Urothelium cell line (cell line): ENCODE measurements around the gene BICD1.
A peak's percentile ranks its signal among the peaks of the same experiment; 100 is the strongest.

Experiments used
- DNase-seq: peaks from one replicate; pipeline ENCODE4 v3.0.0; 2011; ENCODE audit warnings: low spot score, mixed read lengths
- FAIRE-seq: peaks from 2 replicates; lab custom pipeline; 2011; peaks lifted over from hg19 to GRCh38; lab: Jason Lieb, UNC

Gene BICD1

GRCh38 chr12:32312049-32312670 lies 205.5 kb downstream of the BICD1 start:
- FAIRE-seq (no peak), DNase-seq (peak; percentile 44)

DNA sequence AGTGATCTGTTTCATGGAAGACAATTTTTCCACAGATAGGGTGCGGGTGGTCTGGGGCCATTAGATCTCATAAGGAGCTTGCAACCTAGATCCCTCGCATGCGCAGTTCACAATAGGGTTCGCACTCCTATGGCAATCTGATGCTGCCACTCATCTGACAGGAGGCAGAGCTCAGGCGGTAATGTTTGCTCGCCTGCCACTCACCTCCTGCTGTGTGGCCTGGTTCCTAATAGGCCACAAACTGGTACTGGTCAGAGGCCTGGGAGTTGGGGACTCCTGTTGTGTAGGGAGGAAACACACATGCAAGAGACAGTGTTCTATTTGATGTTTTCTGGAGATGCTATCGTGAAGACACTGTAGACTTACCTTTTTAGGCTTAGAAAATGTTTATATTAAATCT lies 215.7 kb downstream of the BICD1 start:
- DNase-seq (no peak), FAIRE-seq (no peak)

DNA sequence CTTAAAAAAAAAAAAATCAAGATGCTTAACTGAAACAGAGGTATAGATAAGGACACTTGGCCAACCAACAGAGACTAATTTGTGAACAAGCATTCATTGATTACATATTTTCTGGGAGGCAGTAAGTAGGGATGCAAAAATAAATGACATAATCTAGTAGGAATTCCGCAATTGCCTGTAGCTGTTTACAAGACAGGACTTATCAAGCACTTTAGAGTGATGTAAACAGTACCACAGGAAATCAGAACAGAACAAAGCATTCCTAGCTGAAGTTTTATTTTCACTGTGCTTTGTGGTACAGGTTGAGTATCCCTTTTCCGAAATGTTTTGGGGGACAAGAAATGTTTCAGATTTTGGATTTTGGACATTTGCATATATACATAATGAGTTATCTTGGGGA lies 224.5 kb downstream of the BICD1 start:
- DNase-seq (no peak), FAIRE-seq (no peak)

GRCh38 chr12:32332446-32332845 lies 225.8 kb downstream of the BICD1 start:
- DNase-seq (no peak), FAIRE-seq (no peak)

- FAIRE-seq, result no peak
- DNase-seq, result no peak
Measured at GRCh38 chr12:32334371-32334777, 227.7 kb downstream of the BICD1 start.

DNA sequence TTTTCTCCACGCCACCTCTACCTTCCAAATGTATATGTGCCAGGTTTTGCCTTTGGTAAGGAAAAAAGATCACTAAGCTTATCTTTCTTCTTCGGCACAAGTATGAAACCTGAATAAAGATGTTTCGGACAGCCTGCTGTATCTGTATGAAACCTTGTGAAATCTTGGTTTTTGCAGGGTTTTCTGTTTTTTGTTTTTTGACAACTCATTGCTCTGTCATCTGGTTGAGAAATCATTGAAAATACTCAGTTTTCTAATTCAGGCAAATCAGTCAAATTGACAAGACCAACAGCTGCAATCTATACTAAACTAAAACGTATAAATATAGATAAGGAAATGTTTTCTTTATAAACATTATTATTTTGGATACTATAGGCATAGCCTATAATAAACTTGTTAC lies 229.6 kb downstream of the BICD1 start:
- FAIRE-seq (no peak), DNase-seq (no peak)

DNA sequence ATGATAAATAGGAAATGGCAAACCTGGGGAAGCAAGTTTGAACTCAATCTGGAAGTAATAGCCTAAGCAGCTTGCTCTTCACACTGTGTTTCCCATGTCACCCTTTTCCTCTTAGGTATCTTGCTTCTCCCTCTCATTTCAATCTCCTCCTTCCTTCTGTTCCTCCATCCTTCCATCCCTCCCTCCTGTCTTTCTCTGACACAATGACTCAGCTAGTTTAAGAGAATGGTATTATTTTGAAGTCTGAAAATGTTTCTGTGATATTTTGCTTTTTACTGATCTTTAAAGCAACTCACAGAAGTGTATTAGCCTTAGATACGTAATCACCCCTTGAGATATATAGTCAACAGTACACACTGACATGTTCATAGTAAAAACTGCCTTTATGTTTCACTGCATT lies 236.8 kb downstream of the BICD1 start:
- FAIRE-seq (no peak), DNase-seq (no peak)

- DNase-seq (no peak), FAIRE-seq (no peak)
Measured at GRCh38 chr12:32344047-32344446, 237.4 kb downstream of the BICD1 start.

- DNase-seq (no peak), FAIRE-seq (no peak)
Measured at GRCh38 chr12:32353540-32353939, 246.9 kb downstream of the BICD1 start.

- no peak for DNase-seq
- FAIRE-seq, result no peak
Measured at GRCh38 chr12:32357601-32358249, 251.1 kb downstream of the BICD1 start.

GRCh38 chr12:32360956-32361355 lies 254.3 kb downstream of the BICD1 start:
- DNase-seq, result no peak
- FAIRE-seq, result no peak

DNA sequence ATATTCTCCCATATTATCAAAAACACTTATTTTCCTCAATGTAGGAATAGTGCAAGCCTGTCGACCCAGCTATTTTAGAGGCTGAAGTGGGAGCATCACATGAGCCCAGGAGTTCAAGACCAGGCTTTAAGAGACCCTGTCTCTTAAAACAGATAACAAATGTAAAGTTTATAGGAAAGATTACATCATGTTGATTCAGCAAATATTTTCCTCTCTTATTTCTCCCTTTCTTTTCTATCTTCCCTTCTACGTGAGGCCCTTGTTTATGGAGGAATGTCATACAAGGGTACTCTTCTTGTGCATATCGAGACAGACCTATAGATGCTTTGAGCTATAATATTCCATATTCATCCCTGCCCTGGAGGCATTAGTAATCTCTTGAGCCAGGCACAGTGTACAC lies 256.2 kb downstream of the BICD1 start:
- DNase-seq, result no peak
- FAIRE-seq, result no peak

- FAIRE-seq (no peak), DNase-seq (peak; percentile 58)
Measured at GRCh38 chr12:32365473-32366064, 258.9 kb downstream of the BICD1 start.

GRCh38 chr12:32366714-32367113 lies 260.1 kb downstream of the BICD1 start:
- DNase-seq, result no peak
- no peak for FAIRE-seq

GRCh38 chr12:32367381-32367780 lies 260.7 kb downstream of the BICD1 start:
- no peak for FAIRE-seq
- DNase-seq, result no peak

DNA sequence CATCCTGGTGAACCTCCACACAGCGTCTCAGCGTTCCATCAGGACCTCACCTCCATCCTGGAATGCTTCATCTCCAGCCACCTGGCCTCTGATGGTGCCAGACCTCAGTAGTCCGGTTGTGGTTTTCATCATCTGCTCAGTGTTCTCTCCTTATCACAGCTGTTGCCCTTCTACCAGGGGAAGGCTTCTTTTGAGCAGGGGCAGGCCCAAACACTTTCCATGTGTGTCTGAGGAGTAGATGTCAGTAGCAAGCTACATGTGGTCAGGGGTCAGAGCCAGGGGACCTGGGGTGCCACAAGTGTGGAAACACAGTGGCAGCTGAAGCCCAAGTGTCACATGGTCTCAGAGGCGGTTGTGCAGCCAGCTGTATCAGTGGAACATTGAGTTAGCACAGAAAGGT lies 262.6 kb downstream of the BICD1 start:
- FAIRE-seq, result no peak

DNA sequence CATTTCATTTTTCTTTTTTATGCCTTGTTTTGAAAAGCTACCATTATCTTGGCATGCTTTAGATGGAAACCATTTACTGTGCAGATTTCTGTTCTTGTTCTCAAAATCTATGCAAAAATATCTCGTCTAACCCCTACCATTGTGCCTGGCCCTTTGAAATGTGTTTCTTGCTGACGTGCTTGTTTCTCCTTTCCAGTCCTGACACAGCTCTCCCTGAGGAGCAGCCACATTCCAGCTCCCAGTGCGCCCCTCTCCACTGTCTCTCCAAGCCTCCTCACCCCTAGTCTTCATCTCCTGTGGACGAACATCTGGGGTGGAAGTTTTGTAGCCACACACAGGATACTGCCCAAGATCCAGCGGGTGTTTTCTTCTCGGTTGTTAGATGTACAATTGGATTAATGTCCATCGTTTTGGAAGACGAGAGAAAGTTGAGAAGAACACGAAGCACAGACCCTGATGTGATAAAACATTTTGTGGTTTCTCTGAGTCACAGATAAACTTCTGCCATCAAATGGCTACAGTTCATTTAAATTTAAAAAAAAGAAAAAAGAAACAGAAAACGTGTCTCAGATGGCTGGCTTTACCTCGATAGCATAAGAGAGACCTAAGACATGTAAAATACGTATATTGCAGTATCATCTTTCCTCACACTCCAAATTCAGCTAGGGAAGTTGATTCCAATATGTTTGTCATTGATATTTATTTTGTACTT lies 270.9 kb downstream of the BICD1 start:
- no peak for FAIRE-seq
- DNase-seq, result no peak

More for the DNA sequence above, 262.6 kb downstream of the BICD1 start:
- DNase-seq, result no peak

DNA sequence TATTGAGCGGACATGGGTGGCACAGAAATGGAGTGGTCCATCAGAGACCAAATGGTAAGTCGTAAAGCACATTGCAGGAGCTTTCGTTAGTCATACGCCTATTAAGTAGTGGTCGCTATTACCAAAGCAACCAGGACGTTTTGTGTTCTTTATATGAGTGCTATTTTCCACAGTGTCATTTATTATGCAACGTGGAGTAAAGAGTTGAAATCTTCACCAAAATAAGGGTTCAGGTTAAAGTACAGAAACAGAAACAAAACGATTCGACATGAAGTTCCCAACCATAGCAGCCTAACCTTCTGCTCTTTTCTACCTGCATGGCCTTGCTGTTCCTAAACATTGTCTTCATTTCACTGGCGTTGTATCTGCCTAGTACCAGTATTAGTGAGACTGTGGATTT lies 272.6 kb downstream of the BICD1 start:
- FAIRE-seq (no peak), DNase-seq (no peak)

- DNase-seq, result no peak
- FAIRE-seq, result no peak
Measured at GRCh38 chr12:32379667-32380066, 273.0 kb downstream of the BICD1 start.

GRCh38 chr12:32382226-32382625 lies 275.6 kb downstream of the BICD1 start:
- no peak for FAIRE-seq
- no peak for DNase-seq

DNA sequence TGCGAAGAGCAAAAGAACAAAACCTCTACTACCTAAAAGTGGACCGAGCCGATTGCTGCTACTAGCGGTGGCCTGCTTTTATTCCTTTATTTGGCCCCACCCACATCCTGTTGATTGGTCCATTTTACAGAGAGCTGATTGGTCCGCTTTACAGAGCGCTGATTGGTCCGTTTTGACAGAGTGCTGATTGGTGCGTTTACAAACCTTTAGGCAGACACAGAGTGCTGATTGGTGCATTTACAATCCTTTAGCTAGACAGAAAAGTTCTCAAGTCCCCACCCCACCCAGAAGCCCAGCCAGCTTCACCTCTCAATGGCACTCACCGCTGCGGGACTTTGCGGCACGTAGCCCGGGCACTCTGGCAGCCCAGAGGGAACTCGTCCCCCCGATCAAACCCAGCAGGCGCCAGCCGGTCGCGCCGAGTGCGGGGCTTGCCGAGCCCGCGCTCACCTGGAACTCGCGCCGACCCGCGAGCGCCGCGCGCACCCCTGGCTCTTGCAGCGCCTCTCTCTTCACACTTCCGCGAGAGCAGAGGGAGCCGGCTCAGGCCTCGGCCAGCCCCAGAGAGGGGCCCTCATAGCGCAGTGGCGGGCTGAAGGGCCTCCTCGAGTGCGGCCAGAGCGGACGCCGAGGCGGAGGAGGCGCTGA lies 284.0 kb downstream of the BICD1 start:
- FAIRE-seq, result no peak
- no peak for DNase-seq
